Stomach (tissue), 4 donors: ENCODE data around the gene ST14.

ENCODE experiments used
- CTCF ChIP-seq, 7 experiments: fragments of 450-650 bp in 4 of 7; fragments of 200-600 bp in 3 of 7; sonication (generic) in 3 of 7; IDR thresholded peaks; one replicate each; pipeline ENCODE4 v1.5.1; 2016 to 2019; ENCODE audit warnings: antibody characterized with exemption in 7 of 7, control low read depth in 2 of 7, mild to moderate bottlenecking in 1 of 7
- EP300 ChIP-seq: sonication (generic); formaldehyde crosslinking; IDR thresholded peaks from one replicate; pipeline ENCODE4 v1.6.1; 2017; ENCODE audit warnings: antibody characterized with exemption
- POLR2A ChIP-seq, 4 donors: fragments of 450-650 bp; IDR thresholded peaks; one replicate each; pipeline ENCODE4 v1.6.1; 2016; ENCODE audit warnings: antibody characterized with exemption in 4 of 4, control low read depth in 2 of 4, mild to moderate bottlenecking in 1 of 4, moderate library complexity in 1 of 4
- POLR2AphosphoS5 ChIP-seq, 3 donors: sonication (generic); formaldehyde crosslinking; IDR thresholded peaks; one replicate each; pipeline ENCODE4 v1.6.1; 2016; ENCODE audit warnings: antibody characterized with exemption in 3 of 3

DNA sequence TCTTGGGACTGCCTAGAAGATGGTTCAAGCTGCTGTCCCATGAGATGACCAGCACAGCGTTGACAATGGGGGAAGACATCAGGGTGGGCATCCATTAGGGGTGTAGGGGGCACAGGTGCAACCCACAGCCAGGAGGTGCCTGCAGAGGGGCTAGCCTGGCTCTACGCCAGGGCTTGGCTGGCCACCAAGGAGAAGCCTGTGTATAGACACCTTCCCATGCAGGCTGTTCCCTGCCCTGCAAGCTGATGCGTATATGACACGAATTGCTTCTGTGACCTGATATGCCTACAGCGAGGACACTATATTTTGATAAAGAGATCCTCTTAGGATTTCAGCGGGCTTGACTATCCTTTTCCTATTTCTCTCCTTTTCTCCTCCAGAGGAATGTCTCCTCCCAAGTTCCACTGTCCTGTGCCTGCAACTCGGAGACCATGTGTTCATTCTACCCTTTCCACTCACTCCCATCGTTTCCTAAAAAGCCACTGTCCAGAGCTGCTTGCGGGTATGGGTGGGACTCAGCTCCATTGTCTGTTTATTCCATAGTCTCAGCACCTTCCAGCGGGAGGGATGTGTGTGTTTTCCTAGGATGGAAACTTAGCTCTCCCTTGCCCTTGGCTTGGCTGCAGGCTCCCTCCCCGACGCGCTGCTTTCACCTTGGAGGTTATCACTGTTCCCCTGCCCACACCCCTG is 56.1 kb downstream of the ST14 start:
- TF ChIP-seq CTCF (IDR thresholded peaks at IDR 0.05) (no peak), POLR2A (IDR thresholded peaks at IDR 0.05) (no peak), POLR2AphosphoS5 (IDR thresholded peaks at IDR 0.05) (no peak), EP300 (no peak)
